GM18867 (cell line): Measurements from ENCODE around the gene TMEM179.
"Not testable (repeated sequence)": the region's sequence is repeated elsewhere in the genome, so short reads cannot be mapped to it uniquely, and the experiment has no call there.

Source experiments
- ATAC-seq: cut with Tn5 transposase; IDR thresholded peaks from one replicate; pipeline ENCODE4 v1.9.1; 2021; ENCODE audit warnings: mild to moderate bottlenecking, moderate library complexity; ENCODE audit not compliant: unreplicated experiment

The TMEM179 gene

DNA sequence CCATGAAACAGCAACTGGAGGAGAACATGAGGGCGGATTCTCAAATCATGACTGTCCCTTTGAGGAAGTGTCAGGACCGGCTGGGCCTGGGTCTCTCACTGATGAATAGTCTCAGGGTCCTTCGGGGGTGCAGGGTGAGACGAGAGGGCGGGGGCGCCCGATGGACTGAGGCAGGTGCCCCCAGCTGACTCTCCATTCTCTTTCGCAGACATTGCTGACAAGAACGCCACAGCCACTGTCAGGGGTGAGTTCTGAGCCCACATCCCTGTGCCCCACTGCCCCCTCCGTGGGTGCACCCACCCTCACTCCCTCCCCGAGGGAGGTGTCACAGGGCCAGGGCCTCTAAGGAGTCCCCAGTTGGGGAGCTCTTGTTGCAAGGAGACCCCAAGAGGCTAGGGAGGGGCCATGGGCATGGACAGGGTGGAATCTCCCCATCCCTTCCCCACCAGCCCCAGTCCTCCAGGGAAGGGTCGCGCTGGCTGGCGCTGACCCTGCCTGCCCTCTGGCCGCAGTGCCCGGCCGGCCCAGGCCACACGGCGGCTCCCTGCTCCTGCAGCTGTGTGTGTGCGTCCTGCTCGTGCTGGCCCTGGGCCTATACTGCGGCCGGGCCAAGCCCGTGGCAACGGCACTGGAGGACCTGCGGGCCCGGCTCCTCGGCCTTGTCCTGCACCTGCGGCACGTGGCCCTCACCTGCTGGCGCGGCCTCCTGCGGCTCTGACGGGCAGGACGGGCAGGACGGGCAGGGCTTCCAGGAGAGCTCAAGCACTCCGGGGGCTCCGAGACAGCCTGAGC, 16.3 kb downstream of the TMEM179 start:
- no peak for ATAC-seq

- no peak for ATAC-seq
These were observed 16.9 kb downstream of the TMEM179 start for GRCh38 chr14:104587641-104588040.

DNA sequence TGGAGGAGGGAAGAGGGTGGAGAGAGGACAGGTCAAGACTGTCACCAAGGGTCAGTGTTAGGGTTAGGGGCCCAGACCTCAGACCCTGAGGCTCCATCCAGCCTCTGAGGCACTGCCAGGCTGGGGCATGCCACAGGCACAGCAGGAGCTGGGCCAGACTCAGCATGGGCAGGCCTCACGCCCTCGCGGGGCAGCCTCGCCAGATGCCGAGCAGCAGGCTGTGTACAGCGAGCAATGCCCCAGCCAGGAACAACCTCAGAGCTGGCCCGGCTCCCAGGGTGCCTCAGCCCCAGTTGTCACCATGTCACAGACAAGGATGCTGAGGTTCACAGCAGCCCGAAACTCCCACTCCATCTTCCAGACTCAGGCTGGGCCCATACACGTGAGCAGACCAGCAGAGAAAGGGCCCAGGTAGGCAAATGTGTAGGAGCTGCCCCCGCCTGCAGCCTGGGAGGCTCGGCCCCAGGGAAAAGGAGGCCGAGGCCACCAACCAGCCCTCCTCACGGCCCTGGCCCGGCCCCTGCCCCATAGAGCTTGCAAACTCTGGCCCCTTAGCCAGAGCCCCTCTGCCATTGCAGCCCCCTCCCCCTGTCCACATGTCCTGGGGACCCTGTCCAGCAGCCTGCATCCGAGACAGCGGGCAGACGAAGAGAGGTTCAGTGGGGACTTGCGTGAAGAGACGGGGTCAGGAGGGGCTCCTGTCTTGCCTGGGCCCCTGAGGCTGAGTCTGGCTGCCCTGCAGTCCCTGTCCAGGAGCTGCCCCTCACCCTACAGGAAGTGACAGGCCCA, 17.5 kb downstream of the TMEM179 start:
- no peak for ATAC-seq

- ATAC-seq, result no peak
These were observed 18.4 kb downstream of the TMEM179 start for GRCh38 chr14:104585966-104586697.

DNA sequence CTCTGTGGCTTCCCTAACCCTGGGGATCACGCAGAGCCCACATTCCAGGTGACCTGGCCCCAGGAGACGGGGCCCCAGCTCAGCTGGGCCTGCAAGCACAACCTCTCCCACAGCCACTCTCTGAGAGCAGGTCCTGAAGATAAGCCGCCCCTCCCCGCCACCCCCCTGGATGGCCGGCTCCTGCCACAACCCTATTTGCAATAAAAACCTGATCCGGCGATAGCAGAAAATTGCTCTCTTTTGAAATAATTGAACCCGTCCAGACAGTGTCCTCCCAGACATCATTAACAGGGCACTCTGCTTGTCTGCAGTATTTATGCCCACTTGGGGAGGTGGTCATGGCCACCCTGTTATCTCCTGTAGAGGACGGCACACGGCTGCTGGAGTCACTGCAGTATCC, 20.0 kb downstream of the TMEM179 start:
- ATAC-seq, result no peak

- ATAC-seq, result no peak
These were observed 20.9 kb downstream of the TMEM179 start for GRCh38 chr14:104583424-104584306.

DNA sequence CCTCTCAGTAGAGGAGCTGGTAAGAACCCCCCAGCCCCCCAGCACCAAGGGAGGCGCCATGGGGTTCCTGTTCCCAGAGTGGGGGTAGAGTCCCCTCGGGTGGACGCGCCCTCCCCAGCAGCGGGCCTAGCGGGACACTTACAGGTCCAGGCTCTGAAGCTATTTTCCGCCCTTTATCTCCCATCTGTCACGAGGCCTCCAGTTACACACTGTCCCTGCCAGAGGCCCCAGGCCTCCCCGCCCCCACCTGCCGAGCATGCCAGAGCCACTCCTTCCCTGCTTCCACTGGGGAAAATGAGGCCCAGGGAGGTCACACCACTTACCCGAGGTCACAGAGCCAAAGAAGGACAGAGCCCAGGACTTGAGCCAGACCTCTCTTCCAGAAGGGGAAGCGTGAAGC, 21.9 kb downstream of the TMEM179 start:
- no peak for ATAC-seq

DNA sequence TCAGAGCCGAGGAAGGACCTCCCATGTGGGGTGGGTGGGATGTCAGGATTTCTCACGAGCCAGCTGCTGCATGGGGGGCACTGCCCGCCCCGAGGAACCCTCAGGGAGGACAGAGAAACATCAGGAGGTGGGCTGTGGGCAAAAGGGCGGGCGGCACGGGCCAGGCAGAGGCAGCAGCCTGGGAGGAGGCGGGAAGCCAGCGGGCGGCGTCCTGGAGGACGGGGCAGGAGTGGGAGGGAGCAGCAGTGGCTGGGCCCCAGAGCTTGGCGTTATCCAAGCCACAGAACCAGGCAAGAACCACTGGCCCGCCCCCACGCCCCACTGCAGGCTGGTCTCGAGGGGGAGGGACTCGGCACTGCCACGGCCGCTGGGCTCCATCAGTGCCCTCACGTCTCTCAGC, 22.6 kb downstream of the TMEM179 start:
- no peak for ATAC-seq

DNA sequence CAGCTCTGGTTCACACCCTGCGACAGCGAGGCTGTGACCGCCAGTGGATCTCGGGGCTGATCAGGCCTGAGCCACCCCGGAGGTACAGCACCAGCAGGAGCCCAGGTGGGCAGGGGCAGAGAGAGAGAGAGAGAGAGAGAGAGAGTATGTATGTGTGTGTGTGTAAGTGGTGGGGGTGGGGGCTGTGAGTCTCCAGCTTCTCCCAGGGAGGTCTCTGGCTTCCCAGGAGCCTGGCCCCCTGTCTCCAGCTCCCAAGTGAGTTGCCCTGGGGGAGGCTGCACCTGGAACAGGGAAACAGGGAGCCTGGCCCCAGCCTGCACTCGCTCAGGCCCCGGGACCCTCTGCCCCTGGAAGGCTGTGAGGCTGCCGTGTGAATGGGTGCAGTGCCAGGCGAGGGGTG, 23.1 kb downstream of the TMEM179 start:
- no peak for ATAC-seq

- no peak for ATAC-seq
These were observed 23.6 kb downstream of the TMEM179 start for GRCh38 chr14:104580961-104581360.

- ATAC-seq, result not testable (repeated sequence)
These were observed 24.6 kb downstream of the TMEM179 start for GRCh38 chr14:104579939-104580338.

GRCh38 chr14:104579507-104579906, 25.1 kb downstream of the TMEM179 start, which contains the start of gene C14orf180:
Gene C14orf180, plus strand, starts transcription at chr14:104579764. Its CDS starts 6,667 bp downstream, at chr14:104586431.
- no peak for ATAC-seq

DNA sequence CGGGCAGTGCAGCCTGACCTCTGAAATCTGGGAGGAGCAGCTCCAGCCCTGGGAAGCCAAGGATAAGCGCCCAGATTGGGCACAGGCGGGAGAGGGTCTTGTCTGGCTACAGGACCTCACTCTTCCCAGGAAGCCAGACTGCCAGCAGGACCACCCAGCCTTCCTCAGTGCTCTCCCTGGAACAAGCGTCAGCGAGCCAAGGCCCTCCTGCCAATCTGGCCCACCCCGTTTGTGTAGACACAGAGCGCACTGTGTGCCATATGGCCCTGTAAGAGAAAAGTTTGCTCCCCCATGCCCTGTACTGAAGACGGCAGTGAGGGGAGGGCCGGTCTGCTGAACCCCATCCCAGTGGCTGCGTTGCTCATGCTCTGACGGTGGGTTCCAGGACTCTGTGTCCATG, 26.3 kb downstream of the TMEM179 start:
- ATAC-seq, result no peak

DNA sequence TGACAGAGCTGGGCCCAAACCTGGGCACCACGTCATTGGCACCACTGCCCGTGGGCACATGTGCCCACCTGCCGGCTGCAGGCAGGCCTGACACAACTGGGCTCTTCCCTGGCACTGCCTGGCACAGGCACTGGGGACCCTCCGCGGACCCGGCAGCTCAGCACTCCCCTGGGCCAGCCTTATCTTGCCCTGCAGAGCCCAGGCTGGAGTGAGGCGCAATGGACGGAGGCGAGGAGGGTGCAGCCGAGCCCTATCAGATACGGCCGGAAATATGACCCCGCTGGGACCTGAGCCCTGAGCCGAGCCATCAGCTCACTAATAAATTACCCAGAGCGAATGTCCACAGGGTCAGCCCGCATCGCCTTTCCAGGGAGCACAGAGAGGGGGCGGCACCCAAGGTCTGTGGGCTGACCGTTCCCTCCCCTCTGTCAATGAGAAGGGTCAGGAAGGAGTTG, 26.7 kb downstream of the TMEM179 start:
- no peak for ATAC-seq

DNA sequence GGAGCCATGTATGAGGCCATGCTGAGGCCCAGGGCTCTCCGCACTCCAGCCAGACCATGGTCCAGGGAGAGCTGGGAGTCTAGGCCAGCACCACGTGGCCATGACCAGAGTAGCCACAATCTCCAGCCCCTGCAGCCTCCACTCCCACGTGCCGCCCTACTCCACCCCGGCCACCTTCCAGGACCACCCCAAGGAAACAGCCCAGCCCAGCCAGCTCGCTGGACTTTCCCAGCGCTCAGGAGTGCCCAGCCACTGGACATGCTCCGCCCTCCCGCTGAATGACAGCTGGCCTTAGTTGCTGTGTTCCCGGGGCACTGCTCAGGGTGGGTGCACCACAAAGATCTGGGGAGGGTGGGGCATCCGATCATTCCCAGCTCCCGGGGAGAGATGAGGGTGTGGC, 27.1 kb downstream of the TMEM179 start:
- ATAC-seq, result no peak

DNA sequence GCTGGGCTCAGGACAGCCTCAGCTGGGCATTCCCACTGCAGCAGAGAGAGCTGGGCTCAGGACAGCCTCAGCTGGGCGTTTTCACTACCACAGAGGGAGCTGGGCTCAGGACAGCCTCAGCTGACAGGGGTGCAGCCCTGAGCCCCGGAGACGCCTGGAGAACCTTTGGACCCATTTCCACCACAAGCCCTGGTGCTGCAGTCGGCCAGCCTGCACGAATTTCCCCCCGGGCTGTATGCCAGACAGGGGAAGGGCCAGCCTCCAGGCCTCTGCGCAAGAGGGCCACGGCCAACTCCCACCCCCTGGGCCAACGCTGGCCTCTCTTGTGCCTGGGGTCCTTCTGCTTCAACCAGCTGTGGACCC, 27.6 kb downstream of the TMEM179 start:
- no peak for ATAC-seq

GRCh38 chr14:104576232-104576969, 28.2 kb downstream of the TMEM179 start:
- ATAC-seq, result no peak

GRCh38 chr14:104574978-104575583, 29.5 kb downstream of the TMEM179 start:
- no peak for ATAC-seq

GRCh38 chr14:104574536-104574935, 30.0 kb downstream of the TMEM179 start:
- no peak for ATAC-seq
